Activated CD8-positive, alpha-beta T cell treated with anti-CD3 and anti-CD28 coated beads for 36 hours (primary cell): Measurements from ENCODE around the gene RNF125. TPM values are rescaled to one million over a fixed set of nuclear protein-coding genes. Genes with fewer than 3 reads are reported as not detected.
"Not testable (repeated sequence)": the region's sequence is repeated elsewhere in the genome, so short reads cannot be mapped to it uniquely, and the experiment has no call there.

Experiments
- ATAC-seq: fragments of 200-7000 bp; cut with Tn5 transposase; one replicate; pipeline ENCODE4 v1.10.0; 2021; ENCODE audit warnings: mild to moderate bottlenecking, moderate library complexity
- CTCF ChIA-PET: fragments of 350-600 bp; sonication (Branson Sonifier 250); formaldehyde crosslinking; loops from one replicate; lab custom pipeline; 2021; ENCODE audit warnings: antibody characterized with exemption; lab: Charles Lee
- POLR2A ChIA-PET: fragments of 350-600 bp; sonication (Branson Sonifier 250); formaldehyde crosslinking; loops from one replicate; lab custom pipeline; 2021; ENCODE audit warnings: antibody characterized with exemption; lab: Charles Lee
- DNase-seq: peaks from one replicate; pipeline ENCODE4 v3.0.0-alpha.2; 2020
- H3K27ac Mint-ChIP-seq: one replicate; pipeline ENCODE4 v1.8.0; 2021; ENCODE audit warnings: mild to moderate bottlenecking, mixed read lengths
- H3K27me3 Mint-ChIP-seq: one replicate; pipeline ENCODE4 v1.8.0; 2021; ENCODE audit warnings: mixed read lengths
- H3K36me3 Mint-ChIP-seq: one replicate; pipeline ENCODE4 v1.8.0; 2021; ENCODE audit warnings: low read depth, mixed read lengths
- H3K4me1 Mint-ChIP-seq: one replicate; pipeline ENCODE4 v1.8.0; 2021; ENCODE audit warnings: low read depth, mixed read lengths
- H3K4me3 Mint-ChIP-seq: one replicate; pipeline ENCODE4 v1.8.0; 2021; ENCODE audit warnings: mild to moderate bottlenecking, moderate library complexity, mixed read lengths
- H3K9me3 Mint-ChIP-seq: one replicate; pipeline ENCODE4 v1.8.0; 2021; ENCODE audit warnings: mixed read lengths
- CTCF ChIP-seq: fragments of 200-600 bp; IDR thresholded peaks from one replicate; pipeline ENCODE4 v1.8.0; 2022; ENCODE audit warnings: antibody characterized with exemption, mild to moderate bottlenecking
- intact Hi-C: fragments of 100-400 bp; cut with micrococcal nuclease; formaldehyde crosslinking; loops from one replicate; pipeline ENCODE4 v1.10.0; 2022
- total RNA-seq, 2 experiments: library from RNA; stranded (reverse); gene quantifications; one replicate each; pipeline ENCODE4 v1.2.3, GENCODE V29; 2021

The RNF125 gene
- total RNA-seq, 2 experiments from 2014 or later, result 15.3 to 19.1 TPM

- H3K36me3 Mint-ChIP-seq, result no peaks in the 10 kb centered on the region
- no peak for ATAC-seq
- intact Hi-C loops, result no loop called here
- peaks cover under 1% of the 10 kb centered on the region for H3K9me3 Mint-ChIP-seq
- H3K27me3 Mint-ChIP-seq, result no peaks in the 10 kb centered on the region
- ChIA-PET POLR2A (no interaction called here), CTCF (interaction anchor here (1.6 kb wide), 1 partner anchor 174 kb away, joined by 3 read pairs; no protein-coding TSS in a partner anchor)
- no peak overlapping the region for H3K4me3 Mint-ChIP-seq
- no peak for TF ChIP-seq CTCF
- no peak overlapping the region for H3K27ac Mint-ChIP-seq
- DNase-seq, result no peak
- peaks cover 13% of the 10 kb centered on the region for H3K4me1 Mint-ChIP-seq
Observed at GRCh38 chr18:31983976-31984375, 34.6 kb upstream of the RNF125 start.

- Mint-ChIP-seq H3K36me3 (no peaks in the 10 kb centered on the region), H3K27ac (no peak overlapping the region), H3K9me3 (no peaks in the 10 kb centered on the region), H3K4me1 (no peaks in the 10 kb centered on the region), H3K27me3 (no peaks in the 10 kb centered on the region), H3K4me3 (no peak overlapping the region)
- ATAC-seq (no peak), DNase-seq (no peak)
- ChIA-PET CTCF (interaction anchor here (1.2 kb wide), 1 partner anchor 14 kb away, joined by 3 read pairs; no protein-coding TSS in a partner anchor), POLR2A (interaction anchor here (0.6 kb wide), 1 partner anchor 19 kb away, joined by 3 read pairs; no protein-coding TSS in a partner anchor)
- intact Hi-C loops, result no loop called here
- TF ChIP-seq CTCF, result no peak
Observed at GRCh38 chr18:31990823-31991222, 27.8 kb upstream of the RNF125 start.

GRCh38 chr18:31996007-31996406, 22.6 kb upstream of the RNF125 start:
- no peaks in the 10 kb centered on the region for H3K27me3 Mint-ChIP-seq
- DNase-seq, result no peak

GRCh38 chr18:31998880-31999412, 19.7 kb upstream of the RNF125 start:
- no peak overlapping the region for H3K27ac Mint-ChIP-seq
- ATAC-seq, result no peak
- no peaks in the 10 kb centered on the region for H3K4me1 Mint-ChIP-seq
- no peak overlapping the region for H3K4me3 Mint-ChIP-seq
- ChIA-PET POLR2A (interaction anchor here (0.6 kb wide), 1 partner anchor 42 kb away, joined by 3 read pairs; no protein-coding TSS in a partner anchor), CTCF (interaction anchor here (1.0 kb wide), 1 partner anchor 21 kb away, joined by 3 read pairs; no protein-coding TSS in a partner anchor)
- H3K36me3 Mint-ChIP-seq, result no peaks in the 10 kb centered on the region
- TF ChIP-seq CTCF, result no peak
- H3K9me3 Mint-ChIP-seq, result no peaks in the 10 kb centered on the region
- intact Hi-C loops, result no loop called here
- DNase-seq, result no peak
- H3K27me3 Mint-ChIP-seq, result no peaks in the 10 kb centered on the region

More at GRCh38 chr18:31996007-31996406, 22.6 kb upstream of the RNF125 start:
- Mint-ChIP-seq H3K36me3 (no peaks in the 10 kb centered on the region), H3K4me3 (no peak overlapping the region), H3K4me1 (no peaks in the 10 kb centered on the region), H3K27ac (no peak overlapping the region), H3K9me3 (no peaks in the 10 kb centered on the region)
- intact Hi-C loops, result no loop called here
- ATAC-seq, result no peak
- TF ChIP-seq CTCF, result no peak
- CTCF ChIA-PET, result interaction anchor here (1.2 kb wide), 1 partner anchor 15 kb away, joined by 3 read pairs; no protein-coding TSS in a partner anchor
- POLR2A ChIA-PET, result no interaction called here

GRCh38 chr18:32001141-32001540, 17.5 kb upstream of the RNF125 start:
- DNase-seq, CTCF ChIA-PET, H3K4me1 Mint-ChIP-seq, intact Hi-C loops, H3K27me3 Mint-ChIP-seq, H3K36me3 Mint-ChIP-seq, H3K9me3 Mint-ChIP-seq, H3K27ac Mint-ChIP-seq, ATAC-seq, POLR2A ChIA-PET, H3K4me3 Mint-ChIP-seq: not testable (repeated sequence)

GRCh38 chr18:32003822-32004221, 14.8 kb upstream of the RNF125 start:
- H3K27me3 Mint-ChIP-seq, H3K4me3 Mint-ChIP-seq, H3K4me1 Mint-ChIP-seq, H3K27ac Mint-ChIP-seq, intact Hi-C loops, H3K9me3 Mint-ChIP-seq, CTCF ChIA-PET, ATAC-seq, H3K36me3 Mint-ChIP-seq, DNase-seq: not testable (repeated sequence)
- POLR2A ChIA-PET, result interaction anchor here (0.7 kb wide), 1 partner anchor 15 kb away, joined by 3 read pairs; the partner anchor contains the start of gene RNF125
